Fibroblast of gingiva (primary cell): ENCODE results near the gene METAP2.

ENCODE experiments used
- DNase-seq: peaks from one replicate; pipeline ENCODE4 v3.0.0-alpha.2; 2011; ENCODE audit warnings: low read depth

Gene METAP2

DNA sequence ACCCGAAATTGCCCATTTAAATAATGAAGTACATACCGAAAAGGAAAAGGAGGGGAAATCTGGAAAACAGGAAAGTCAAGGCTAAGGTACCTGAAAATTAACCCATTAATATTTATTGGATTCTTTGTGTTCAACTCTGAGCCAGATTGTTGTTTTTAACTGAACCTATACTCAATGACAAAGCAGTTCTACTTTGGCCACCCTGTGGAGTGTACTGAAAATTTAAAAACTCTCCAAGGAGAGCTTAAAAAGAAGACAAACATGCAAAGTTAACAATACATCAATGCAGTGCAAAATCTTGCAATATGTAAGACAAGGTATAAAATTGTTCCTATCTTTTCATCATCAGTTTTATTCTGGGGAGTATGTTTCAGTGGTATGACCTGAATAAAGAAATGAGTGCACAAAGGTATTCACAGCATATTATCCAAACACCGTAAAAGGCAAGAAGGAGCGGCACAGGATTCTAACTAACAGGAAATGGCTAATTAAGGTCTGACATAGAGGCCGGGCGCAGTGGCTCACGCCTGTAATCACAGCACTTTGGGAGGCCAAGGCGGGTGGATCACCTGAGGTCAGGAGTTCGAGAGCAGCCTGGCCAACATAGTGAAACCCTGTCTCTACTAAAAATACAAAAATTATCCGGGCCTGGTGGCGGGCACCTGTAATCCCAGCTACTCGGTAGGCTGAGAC lies 75.6 kb downstream of the METAP2 start:
- no peak for DNase-seq

DNA sequence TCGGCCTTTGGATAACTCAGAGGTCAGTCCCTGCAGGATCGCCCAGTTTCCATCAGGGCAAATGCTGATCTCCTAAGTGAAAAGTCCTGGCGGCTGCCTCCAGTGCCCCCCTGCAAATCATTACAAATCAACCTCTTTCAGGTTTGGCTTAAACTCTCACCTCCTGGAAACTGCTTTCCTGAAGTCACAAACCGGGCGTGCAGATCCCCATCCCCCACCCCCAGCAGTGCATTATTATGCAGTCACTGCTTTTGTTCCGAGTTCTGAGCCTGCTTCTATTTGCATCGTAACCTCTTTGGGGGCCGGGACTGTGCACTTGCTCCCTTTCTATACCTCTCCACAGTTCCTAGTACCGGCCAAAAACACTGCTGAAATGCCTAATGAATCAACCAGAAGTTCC lies 77.4 kb downstream of the METAP2 start, which contains the start of gene USP44:
Gene USP44, minus strand, starts transcription at position 172 of the 400 bp plus-strand sequence. CDS start 17,220 bp downstream, outside the sequence.
- no peak for DNase-seq

DNA sequence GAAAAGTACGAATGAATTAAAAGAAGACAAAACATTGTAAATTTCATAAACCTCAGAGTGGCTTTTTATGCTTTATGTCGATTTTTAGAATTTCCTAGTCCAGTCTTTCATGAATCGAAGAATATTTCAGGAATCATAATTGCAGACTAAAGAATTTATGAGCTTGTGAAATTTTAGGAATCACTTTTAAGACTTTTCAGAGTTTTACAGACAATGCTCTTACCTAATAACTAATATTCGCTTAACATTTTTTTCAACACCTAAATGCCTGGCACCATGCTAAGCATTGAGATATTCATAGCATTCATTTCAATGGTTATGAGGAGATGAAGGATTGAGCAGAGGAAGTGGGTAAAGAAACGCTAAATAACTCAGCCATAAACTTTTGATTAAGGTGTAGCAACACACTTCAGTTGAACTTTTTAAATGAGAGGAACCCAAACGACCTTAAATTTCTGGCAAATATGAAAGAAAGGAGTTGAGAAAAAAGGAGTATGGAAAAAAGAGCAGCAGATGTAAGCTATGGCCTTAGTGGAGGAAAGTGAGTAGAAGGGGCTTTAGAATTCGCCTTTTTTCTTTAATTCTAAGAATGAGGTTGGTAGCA lies 78.1 kb downstream of the METAP2 start:
- no peak for DNase-seq

DNA sequence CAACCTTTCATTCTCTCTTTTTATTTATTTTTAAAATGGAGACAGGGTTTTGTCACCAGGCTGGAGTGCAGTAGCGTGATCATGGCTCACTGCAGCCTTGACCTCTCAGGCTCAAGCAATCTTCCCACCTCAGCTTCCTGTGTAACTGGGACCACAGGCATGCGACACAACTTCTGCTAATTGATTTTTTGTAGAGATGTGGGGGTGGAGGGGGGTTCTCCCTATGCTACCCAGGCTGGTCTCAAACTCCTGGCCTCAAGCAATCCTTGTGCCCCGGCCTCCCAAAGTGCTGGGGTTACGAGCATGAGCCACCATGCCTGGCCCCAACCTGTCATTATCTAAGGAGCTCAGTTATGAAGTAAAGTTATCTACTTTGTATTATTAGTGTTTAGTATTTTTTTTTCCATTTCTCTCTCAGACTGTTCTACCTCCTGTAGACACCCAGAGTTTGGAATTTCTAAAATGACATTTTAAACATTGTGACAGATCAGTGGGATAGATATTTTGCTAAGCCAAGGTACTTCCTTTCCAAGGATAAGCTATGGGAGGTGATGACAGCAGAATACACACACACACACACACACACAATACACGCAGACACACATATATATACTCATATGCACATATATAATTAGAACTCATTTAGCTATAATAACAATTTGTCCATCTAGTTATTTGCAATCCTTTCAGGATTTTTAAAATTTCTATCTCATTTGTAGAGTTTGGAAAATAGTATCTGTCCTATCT lies 79.4 kb downstream of the METAP2 start:
- DNase-seq: no peak

DNA sequence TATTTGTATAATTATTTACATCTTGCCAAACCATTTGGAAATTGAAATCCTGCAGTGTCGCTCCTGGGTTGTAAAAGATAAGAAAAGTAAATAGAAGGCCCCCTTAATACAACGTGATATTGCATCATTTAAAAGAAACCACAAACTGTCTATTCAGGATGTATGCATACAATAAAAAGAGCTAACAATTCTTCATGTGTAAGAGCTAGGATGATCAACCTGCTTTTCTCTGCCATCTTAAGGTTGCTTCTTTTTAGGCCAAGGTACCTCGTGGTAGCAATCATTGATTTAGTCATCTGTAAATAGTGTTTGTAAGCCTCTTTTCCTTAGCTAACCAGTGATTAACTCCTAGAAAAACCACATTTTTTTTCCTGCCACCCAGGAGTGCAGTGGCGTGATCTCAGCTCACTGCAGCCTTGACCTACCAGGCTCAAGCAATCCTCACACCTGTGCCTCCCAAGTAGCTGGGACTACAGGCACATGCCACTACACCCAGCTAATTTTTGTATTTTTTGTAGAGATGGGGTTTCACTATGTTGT lies 80.7 kb downstream of the METAP2 start:
- no peak for DNase-seq

DNA sequence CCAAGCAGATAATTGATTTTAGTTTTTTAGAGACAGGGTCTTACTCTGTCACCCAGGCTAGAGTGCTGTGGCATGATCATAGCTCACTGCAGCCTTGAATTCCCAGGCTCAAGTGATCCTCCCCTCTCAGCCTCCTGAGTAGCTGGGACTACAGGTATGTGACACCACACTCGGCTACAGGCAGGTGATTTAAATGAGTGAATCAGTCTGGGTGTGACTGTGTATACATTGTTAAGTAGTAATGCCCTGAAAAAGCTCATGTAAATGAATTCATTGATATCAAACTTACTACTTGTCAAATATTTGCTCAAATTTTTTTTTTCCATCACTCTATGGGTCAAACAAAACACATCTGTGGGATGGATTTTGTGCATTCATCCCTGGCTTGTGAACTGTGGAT lies 83.7 kb downstream of the METAP2 start:
- DNase-seq: no peak
